Measurements from ENCODE around the gene WDR44.

WDR44 gene

DNA sequence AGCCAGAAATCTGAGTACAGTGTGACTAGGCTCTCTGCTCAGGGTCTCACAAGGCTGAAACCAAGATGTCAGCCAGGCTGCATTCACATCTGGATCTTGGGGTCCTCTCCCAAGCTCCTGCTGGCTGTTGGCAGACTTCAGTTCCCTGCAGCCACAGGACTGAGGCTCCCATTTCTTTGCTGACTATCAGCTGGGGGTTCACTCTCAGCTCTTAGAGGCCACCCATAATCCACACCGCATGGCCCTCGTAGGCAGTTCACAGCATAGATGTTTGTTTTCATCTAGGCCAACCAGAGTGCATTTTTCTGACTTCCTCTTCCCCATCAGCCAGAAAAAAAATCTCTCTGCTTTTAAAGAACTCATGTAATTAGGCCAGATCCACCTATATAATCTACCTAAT lies 8.2 kb upstream of the WDR44 start:
- H3K79me2 ChIP-seq (ENCODE audit: insufficient read depth, low read length): no peaks in the 10 kb centered on the region
- no peaks in the 10 kb centered on the region for H3K36me3 ChIP-seq (ENCODE audit: insufficient read depth, low read length)
- H3K4me2 ChIP-seq (ENCODE audit: low read depth, low read length, poor library complexity, severe bottlenecking): no peak overlapping the region
- no peaks in the 10 kb centered on the region for H3K9me3 ChIP-seq (ENCODE audit: insufficient read depth, low read depth, low read length)
- H3F3A ChIP-seq (ENCODE audit: low read depth): no peaks in the 10 kb centered on the region
- no peaks in the 10 kb centered on the region for H3K27me3 ChIP-seq (ENCODE audit: insufficient read depth, low read length, poor library complexity, severe bottlenecking)
- H3K9ac ChIP-seq (ENCODE audit: low read depth, low read length, poor library complexity, severe bottlenecking): no peak overlapping the region
- no peaks in the 10 kb centered on the region for H3K4me1 ChIP-seq (ENCODE audit: insufficient read depth, low read length, poor library complexity, severe bottlenecking)
- H3K9me2 ChIP-seq (replicated peaks; ENCODE audit: low read depth, low read length): no peaks in the 10 kb centered on the region
- no peak overlapping the region for H3K4me3 ChIP-seq (ENCODE audit: low read length, poor library complexity, severe bottlenecking)
- H2AFZ ChIP-seq (ENCODE audit: low read length): peak overlapping the region; percentile 36; the same call in 1 of the 2 replicates
- no peaks in the 10 kb centered on the region for H4K20me1 ChIP-seq (ENCODE audit: insufficient read depth, low read length, poor library complexity, severe bottlenecking)
- TF ChIP-seq CTCF (conservative IDR thresholded peaks at IDR 0.05; ENCODE audit: low read length) (no peak), EZH2phosphoT487 (IDR thresholded peaks at IDR 0.05; ENCODE audit: borderline replicate concordance) (no peak)

- Histone ChIP-seq H3K4me3 (ENCODE audit: low read length, poor library complexity, severe bottlenecking) (no peak overlapping the region), H3K27me3 (ENCODE audit: insufficient read depth, low read length, poor library complexity, severe bottlenecking) (no peaks in the 10 kb centered on the region), H3K4me2 (ENCODE audit: low read depth, low read length, poor library complexity, severe bottlenecking) (no peak overlapping the region), H3K9ac (ENCODE audit: low read depth, low read length, poor library complexity, severe bottlenecking) (no peak overlapping the region), H3K9me3 (ENCODE audit: insufficient read depth, low read depth, low read length) (no peaks in the 10 kb centered on the region), H3K9me2 (replicated peaks; ENCODE audit: low read depth, low read length) (no peaks in the 10 kb centered on the region), H3F3A (ENCODE audit: low read depth) (no peaks in the 10 kb centered on the region), H3K36me3 (ENCODE audit: insufficient read depth, low read length) (no peaks in the 10 kb centered on the region), H3K4me1 (ENCODE audit: insufficient read depth, low read length, poor library complexity, severe bottlenecking) (no peaks in the 10 kb centered on the region), H3K79me2 (ENCODE audit: insufficient read depth, low read length) (no peaks in the 10 kb centered on the region), H2AFZ (ENCODE audit: low read length) (no peak overlapping the region), H4K20me1 (ENCODE audit: insufficient read depth, low read length, poor library complexity, severe bottlenecking) (no peaks in the 10 kb centered on the region)
- TF ChIP-seq EZH2phosphoT487 (IDR thresholded peaks at IDR 0.05; ENCODE audit: borderline replicate concordance): no peak
- no peak for TF ChIP-seq CTCF (conservative IDR thresholded peaks at IDR 0.05; ENCODE audit: low read length)
Measured at GRCh38 chrX:118338930-118339329, 7.0 kb upstream of the WDR44 start.

- Histone ChIP-seq H3K9ac (ENCODE audit: low read depth, low read length, poor library complexity, severe bottlenecking) (peak overlapping the region; percentile 75), H3K36me3 (ENCODE audit: insufficient read depth, low read length) (no peaks in the 10 kb centered on the region), H3K27me3 (ENCODE audit: insufficient read depth, low read length, poor library complexity, severe bottlenecking) (no peaks in the 10 kb centered on the region), H3K4me3 (ENCODE audit: low read length, poor library complexity, severe bottlenecking) (peak overlapping the region; percentile 76), H3K79me2 (ENCODE audit: insufficient read depth, low read length) (peaks cover 36% of the 10 kb centered on the region), H3K4me2 (ENCODE audit: low read depth, low read length, poor library complexity, severe bottlenecking) (peak overlapping the region; percentile 89), H2AFZ (ENCODE audit: low read length) (peak overlapping the region; percentile 84), H4K20me1 (ENCODE audit: insufficient read depth, low read length, poor library complexity, severe bottlenecking) (peaks cover 7% of the 10 kb centered on the region), H3K9me2 (replicated peaks; ENCODE audit: low read depth, low read length) (no peaks in the 10 kb centered on the region), H3K9me3 (ENCODE audit: insufficient read depth, low read depth, low read length) (no peaks in the 10 kb centered on the region), H3F3A (ENCODE audit: low read depth) (no peaks in the 10 kb centered on the region), H3K4me1 (ENCODE audit: insufficient read depth, low read length, poor library complexity, severe bottlenecking) (peaks cover 9% of the 10 kb centered on the region)
- TF ChIP-seq CTCF (conservative IDR thresholded peaks at IDR 0.05; ENCODE audit: low read length) (no peak), EZH2phosphoT487 (IDR thresholded peaks at IDR 0.05; ENCODE audit: borderline replicate concordance) (no peak)
Measured at GRCh38 chrX:118345045-118345463, 852 bp upstream of the WDR44 start.

Data from Loucy (cell line).